ENCODE data around the gene ILKAP. TPM values are rescaled to one million over a fixed set of nuclear protein-coding genes. Genes with fewer than 3 reads are reported as not detected.
A peak's percentile ranks its signal among the peaks of the same experiment; 100 is the strongest.

ILKAP gene
- total RNA-seq, 3 donors from 2014 or later = 31.4 to 43.9 (median 38.3) TPM

DNA sequence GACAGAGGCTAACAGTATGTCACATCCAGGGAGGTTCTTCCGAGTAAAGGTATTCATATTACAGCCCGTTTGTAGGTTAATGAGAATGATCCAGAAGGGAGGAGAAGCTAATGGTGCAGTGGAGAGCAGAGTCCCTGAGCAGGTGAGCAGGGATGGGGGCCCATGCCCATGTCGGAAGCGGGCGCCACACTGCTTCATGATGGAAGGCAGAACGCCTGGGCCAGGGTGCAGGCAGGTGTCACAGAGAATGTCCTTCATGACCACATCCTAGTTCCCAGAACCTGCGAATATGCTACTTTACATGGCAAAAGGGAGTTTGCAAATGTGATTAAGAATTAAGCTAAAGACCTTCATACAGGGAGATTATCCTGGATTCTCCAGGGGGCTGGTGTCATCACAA is 32.4 kb upstream of the ILKAP start:
- TF ChIP-seq POLR2A (IDR thresholded peaks at IDR 0.05) (no peak), POLR2AphosphoS5 (IDR thresholded peaks at IDR 0.05) (no peak)
- TF ChIP-seq, protein P1, sequence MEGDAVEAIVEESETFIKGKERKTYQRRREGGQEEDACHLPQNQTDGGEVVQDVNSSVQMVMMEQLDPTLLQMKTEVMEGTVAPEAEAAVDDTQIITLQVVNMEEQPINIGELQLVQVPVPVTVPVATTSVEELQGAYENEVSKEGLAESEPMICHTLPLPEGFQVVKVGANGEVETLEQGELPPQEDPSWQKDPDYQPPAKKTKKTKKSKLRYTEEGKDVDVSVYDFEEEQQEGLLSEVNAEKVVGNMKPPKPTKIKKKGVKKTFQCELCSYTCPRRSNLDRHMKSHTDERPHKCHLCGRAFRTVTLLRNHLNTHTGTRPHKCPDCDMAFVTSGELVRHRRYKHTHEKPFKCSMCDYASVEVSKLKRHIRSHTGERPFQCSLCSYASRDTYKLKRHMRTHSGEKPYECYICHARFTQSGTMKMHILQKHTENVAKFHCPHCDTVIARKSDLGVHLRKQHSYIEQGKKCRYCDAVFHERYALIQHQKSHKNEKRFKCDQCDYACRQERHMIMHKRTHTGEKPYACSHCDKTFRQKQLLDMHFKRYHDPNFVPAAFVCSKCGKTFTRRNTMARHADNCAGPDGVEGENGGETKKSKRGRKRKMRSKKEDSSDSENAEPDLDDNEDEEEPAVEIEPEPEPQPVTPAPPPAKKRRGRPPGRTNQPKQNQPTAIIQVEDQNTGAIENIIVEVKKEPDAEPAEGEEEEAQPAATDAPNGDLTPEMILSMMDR (IDR thresholded peaks at IDR 0.05) = no peak
- Histone ChIP-seq H3K27ac (no peak overlapping the region), H3K4me3 (no peak overlapping the region), H3K9me3 (no peaks in the 10 kb centered on the region), H3K4me1 (peaks cover 6% of the 10 kb centered on the region in 2 donors), H3K36me3 (no peaks in the 10 kb centered on the region), H3K27me3 (peaks cover 6 to 8% of the 10 kb centered on the region in 2 donors)
- no peak for DNase-seq (ENCODE audit: low spot score in 2 of 2)
- intact Hi-C loops (cut with DNase I; ENCODE audit: low total_unique reads) = no loop called here

- Histone ChIP-seq H3K9me3 (no peaks in the 10 kb centered on the region), H3K4me1 (peaks cover 1 to 2% of the 10 kb centered on the region in 2 donors), H3K27me3 (peaks cover 6 to 8% of the 10 kb centered on the region in 2 donors), H3K36me3 (no peaks in the 10 kb centered on the region), H3K4me3 (no peak overlapping the region), H3K27ac (no peak overlapping the region)
- TF ChIP-seq POLR2A (IDR thresholded peaks at IDR 0.05) (no peak), POLR2AphosphoS5 (IDR thresholded peaks at IDR 0.05) (no peak)
- TF ChIP-seq, protein P1 (IDR thresholded peaks at IDR 0.05) = no peak
- intact Hi-C loops (cut with DNase I; ENCODE audit: low total_unique reads) = no loop called here
- DNase-seq (ENCODE audit: low spot score in 2 of 2) = no peak
Measured at GRCh38 chr2:238235331-238235732, 31.8 kb upstream of the ILKAP start.

- no peak overlapping the region for H3K4me3 ChIP-seq
- peaks cover 3% of the 10 kb centered on the region in 2 donors for H3K27me3 ChIP-seq
- no peak overlapping the region for H3K27ac ChIP-seq
- TF ChIP-seq POLR2A (IDR thresholded peaks at IDR 0.05) (no peak), POLR2AphosphoS5 (IDR thresholded peaks at IDR 0.05) (no peak)
- TF ChIP-seq, protein P1 (IDR thresholded peaks at IDR 0.05) = no peak
- DNase-seq (ENCODE audit: low spot score in 2 of 2) = no peak
- no peaks in the 10 kb centered on the region for H3K9me3 ChIP-seq
- intact Hi-C loops (cut with DNase I; ENCODE audit: low total_unique reads) = no loop called here
- no peaks in the 10 kb centered on the region for H3K4me1 ChIP-seq
- H3K36me3 ChIP-seq = no peaks in the 10 kb centered on the region
Measured at GRCh38 chr2:238233625-238234024, 30.1 kb upstream of the ILKAP start.

GRCh38 chr2:238231809-238232208 is 28.3 kb upstream of the ILKAP start:
- Histone ChIP-seq H3K27me3 (no peaks in the 10 kb centered on the region), H3K4me1 (no peaks in the 10 kb centered on the region), H3K27ac (no peak overlapping the region), H3K36me3 (no peaks in the 10 kb centered on the region), H3K9me3 (no peaks in the 10 kb centered on the region), H3K4me3 (peak overlapping the region in 2 of 3 donors; percentile 56 to 73)
- no peak for DNase-seq (ENCODE audit: low spot score in 2 of 2)
- TF ChIP-seq, protein P1 (IDR thresholded peaks at IDR 0.05) = no peak
- no peak for TF ChIP-seq POLR2AphosphoS5 (IDR thresholded peaks at IDR 0.05)
- no peak for TF ChIP-seq POLR2A (IDR thresholded peaks at IDR 0.05)
- intact Hi-C loops (cut with DNase I; ENCODE audit: low total_unique reads) = no loop called here

DNA sequence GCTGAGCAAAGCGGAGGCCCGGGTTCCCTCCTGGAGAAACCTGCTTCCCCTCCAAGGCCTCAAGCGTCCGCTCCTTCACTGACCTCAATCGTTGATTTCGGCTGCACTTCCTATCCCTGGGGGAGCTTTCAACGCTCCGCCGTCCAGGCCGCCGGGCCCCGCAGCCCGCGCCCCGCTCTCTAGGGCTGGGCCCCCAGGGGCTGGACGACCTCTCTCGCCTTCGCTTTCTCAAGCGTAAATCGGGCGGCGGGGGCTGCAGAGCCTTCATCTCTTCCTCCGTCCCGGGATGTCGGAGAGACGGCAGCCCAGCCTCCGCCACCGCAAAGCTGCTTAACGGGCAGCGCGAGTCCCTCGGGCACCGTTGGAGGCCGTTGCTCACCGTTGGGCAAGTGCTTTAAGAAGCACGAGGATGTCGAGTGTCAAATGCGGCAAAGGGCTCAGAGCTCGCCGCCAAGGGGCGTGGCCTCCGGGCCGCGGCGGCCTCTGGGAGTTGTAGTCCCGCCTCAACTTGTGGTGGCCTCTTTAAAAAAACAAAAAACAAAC is 27.8 kb upstream of the ILKAP start:
- H3K27me3 ChIP-seq = no peaks in the 10 kb centered on the region
- H3K9me3 ChIP-seq = no peaks in the 10 kb centered on the region
- no peaks in the 10 kb centered on the region for H3K4me1 ChIP-seq
- peak overlapping the region; percentile 46 to 73 (median 56) for H3K4me3 ChIP-seq
- peak in 1 of 2 donors; percentile 69 for DNase-seq (ENCODE audit: low spot score in 2 of 2)
- intact Hi-C loops (cut with DNase I; ENCODE audit: low total_unique reads) = no loop called here
- no peaks in the 10 kb centered on the region for H3K36me3 ChIP-seq
- no peak overlapping the region for H3K27ac ChIP-seq
- TF ChIP-seq, protein P1 (IDR thresholded peaks at IDR 0.05) = no peak
- TF ChIP-seq POLR2AphosphoS5 (IDR thresholded peaks at IDR 0.05) = peak in 1 of 3 donors; percentile 53
- TF ChIP-seq POLR2A (IDR thresholded peaks at IDR 0.05) = no peak
